Measurements from ENCODE around the gene ZNF726.

GRCh38 chr19:23884363-23884762, 30.3 kb upstream of the ZNF726 start:
- TF ChIP-seq EZH2 (IDR thresholded peaks at IDR 0.05) (no peak), POLR2AphosphoS5 (IDR thresholded peaks at IDR 0.05; ENCODE audit: borderline replicate concordance, low read depth, low read length) (no peak)

Measured in SK-N-MC (cell line).